Right atrium auricular region (tissue), 2 donors: ENCODE measurements around the gene LAD1. TPM values are rescaled to one million over a fixed set of nuclear protein-coding genes. Genes with fewer than 3 reads are reported as not detected.

Experiments
- DNase-seq: peaks from one replicate; pipeline ENCODE4 v3.0.0-alpha.2; 2019; ENCODE audit warnings: low spot score
- H3K27ac ChIP-seq, 2 donors: fragments of 200-600 bp; sonication (generic); 1 replicate in 1 of 2; 2 replicates in 1 of 2; pipeline ENCODE4 v1.5.1; 2016 to 2019
- H3K27me3 ChIP-seq, 2 donors: fragments of 200-600 bp; sonication (generic); one replicate each; pipeline versions ENCODE4 v1.5.1 to v1.6.0; 2017 to 2019
- H3K36me3 ChIP-seq: fragments of 200-600 bp; sonication (generic); one replicate; pipeline ENCODE4 v1.5.1; 2016
- H3K4me1 ChIP-seq, 2 donors: fragments of 200-600 bp; sonication (generic); one replicate each; pipeline versions ENCODE4 v1.5.1 to v1.6.0; 2017 to 2019
- H3K4me3 ChIP-seq, 2 donors: fragments of 200-600 bp; sonication (generic); 1 replicate in 1 of 2; 2 replicates in 1 of 2; pipeline ENCODE4 v1.5.1; 2017 to 2019; ENCODE audit warnings: mild to moderate bottlenecking in 1 of 2, moderate library complexity in 1 of 2
- H3K9me3 ChIP-seq, 2 donors: fragments of 200-600 bp; sonication (generic); one replicate each; pipeline ENCODE4 v1.5.1; 2019
- total RNA-seq, 2 donors: library from RNA; depleted of rRNA; stranded (reverse); fragments of >200 nt; gene quantifications; one replicate each; pipeline ENCODE4 v1.1.0, GENCODE V29; 2016
- TF ChIP-seq, protein P1 (sequence below), 2 donors: fragments of 200-600 bp; sonication (generic); IDR thresholded peaks; one replicate each; pipeline ENCODE4 v1.5.1; 2019; ENCODE audit warnings: antibody characterized with exemption in 2 of 2

LAD1 gene
- total RNA-seq, 2 donors from 2014 or later: 1.4 to 8.8 TPM

- no peak for DNase-seq
- peaks cover 99% of the 10 kb centered on the region for H3K36me3 ChIP-seq
- peak overlapping the region; percentile 13 to 31 for H3K27ac ChIP-seq
- no peak overlapping the region for H3K4me3 ChIP-seq
- TF ChIP-seq, protein P1, sequence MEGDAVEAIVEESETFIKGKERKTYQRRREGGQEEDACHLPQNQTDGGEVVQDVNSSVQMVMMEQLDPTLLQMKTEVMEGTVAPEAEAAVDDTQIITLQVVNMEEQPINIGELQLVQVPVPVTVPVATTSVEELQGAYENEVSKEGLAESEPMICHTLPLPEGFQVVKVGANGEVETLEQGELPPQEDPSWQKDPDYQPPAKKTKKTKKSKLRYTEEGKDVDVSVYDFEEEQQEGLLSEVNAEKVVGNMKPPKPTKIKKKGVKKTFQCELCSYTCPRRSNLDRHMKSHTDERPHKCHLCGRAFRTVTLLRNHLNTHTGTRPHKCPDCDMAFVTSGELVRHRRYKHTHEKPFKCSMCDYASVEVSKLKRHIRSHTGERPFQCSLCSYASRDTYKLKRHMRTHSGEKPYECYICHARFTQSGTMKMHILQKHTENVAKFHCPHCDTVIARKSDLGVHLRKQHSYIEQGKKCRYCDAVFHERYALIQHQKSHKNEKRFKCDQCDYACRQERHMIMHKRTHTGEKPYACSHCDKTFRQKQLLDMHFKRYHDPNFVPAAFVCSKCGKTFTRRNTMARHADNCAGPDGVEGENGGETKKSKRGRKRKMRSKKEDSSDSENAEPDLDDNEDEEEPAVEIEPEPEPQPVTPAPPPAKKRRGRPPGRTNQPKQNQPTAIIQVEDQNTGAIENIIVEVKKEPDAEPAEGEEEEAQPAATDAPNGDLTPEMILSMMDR (IDR thresholded peaks at IDR 0.05): no peak
- H3K27me3 ChIP-seq: no peaks in the 10 kb centered on the region
- H3K4me1 ChIP-seq: peaks cover 0 to 11% of the 10 kb centered on the region in 2 donors
- no peaks in the 10 kb centered on the region for H3K9me3 ChIP-seq
These were observed 34.4 kb downstream of the LAD1 start for GRCh38 chr1:201364808-201365105.

GRCh38 chr1:201363467-201363866 is 35.7 kb downstream of the LAD1 start:
- no peak for DNase-seq
- no peak overlapping the region for H3K27ac ChIP-seq

DNA sequence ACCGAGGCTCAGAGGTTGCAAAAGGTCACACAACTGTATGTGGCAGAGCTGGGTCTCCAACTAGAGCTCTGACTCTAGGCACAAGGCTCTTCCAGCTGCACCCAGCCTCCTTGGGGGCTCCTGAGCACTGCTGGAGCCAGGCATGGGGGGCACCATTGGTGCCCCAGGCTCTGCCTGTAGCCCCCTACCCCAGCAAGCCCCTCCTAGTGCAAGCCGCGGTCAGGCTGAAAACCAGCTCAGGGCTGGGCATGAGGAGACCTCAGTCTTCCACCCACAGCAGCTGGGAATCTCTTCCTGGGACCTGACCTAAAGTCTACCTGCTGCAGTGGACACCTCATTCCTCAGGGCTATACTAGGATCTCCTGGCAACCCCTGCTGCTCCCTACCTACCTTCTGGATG is 36.2 kb downstream of the LAD1 start:
- Histone ChIP-seq H3K4me3 (no peak overlapping the region), H3K27me3 (no peaks in the 10 kb centered on the region), H3K27ac (no peak overlapping the region), H3K9me3 (no peaks in the 10 kb centered on the region), H3K36me3 (peaks cover 92% of the 10 kb centered on the region), H3K4me1 (peaks cover 0 to 7% of the 10 kb centered on the region in 2 donors)
- TF ChIP-seq, protein P1 (IDR thresholded peaks at IDR 0.05): no peak
- no peak for DNase-seq

More at GRCh38 chr1:201363467-201363866, 35.7 kb downstream of the LAD1 start:
- H3K4me1 ChIP-seq: peaks cover 0 to 7% of the 10 kb centered on the region in 2 donors
- TF ChIP-seq, protein P1 (IDR thresholded peaks at IDR 0.05): no peak
- no peak overlapping the region for H3K4me3 ChIP-seq
- H3K9me3 ChIP-seq: no peaks in the 10 kb centered on the region
- no peaks in the 10 kb centered on the region for H3K27me3 ChIP-seq
- peaks cover 98% of the 10 kb centered on the region for H3K36me3 ChIP-seq

DNA sequence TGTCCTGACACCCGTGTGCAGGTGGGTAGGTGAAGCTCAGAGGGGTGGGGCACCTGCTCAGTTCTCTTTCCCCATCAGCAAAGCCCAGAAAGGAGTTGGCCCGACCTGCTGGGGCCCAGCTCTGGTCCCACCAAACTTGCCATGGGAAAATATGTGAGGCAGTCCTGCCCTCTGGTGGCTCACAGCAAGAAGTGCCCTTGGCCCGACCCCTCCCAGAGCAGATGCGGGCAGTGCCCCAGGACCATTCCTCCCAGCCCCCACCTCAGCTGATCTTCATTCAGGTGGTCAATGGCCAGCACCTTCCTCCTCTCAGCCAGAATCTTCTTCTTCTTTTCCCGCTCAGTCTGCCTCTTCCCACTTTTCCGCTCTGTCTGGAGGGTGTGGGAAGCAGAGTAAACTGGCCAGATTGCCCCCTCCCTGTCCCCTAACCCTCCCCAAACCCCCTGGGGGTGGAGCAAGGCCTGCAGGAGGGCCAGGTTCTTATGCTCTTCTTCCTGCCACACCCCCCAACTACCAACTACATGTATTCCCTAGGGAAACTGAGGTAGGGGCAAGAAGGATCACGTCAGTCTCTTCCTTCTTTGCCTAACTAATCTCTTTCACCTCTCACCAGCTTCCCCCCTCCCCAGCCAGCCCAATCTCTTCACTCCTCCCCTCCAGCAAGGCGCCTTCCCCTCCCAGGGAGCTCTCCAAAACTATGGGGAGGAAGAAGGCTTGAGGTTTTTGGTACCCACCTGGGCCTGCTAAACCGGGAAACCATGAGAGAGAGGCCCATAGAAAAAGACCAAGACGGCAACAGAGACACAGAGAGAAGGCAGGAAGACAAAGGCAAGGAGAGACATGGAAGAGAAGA is 37.2 kb downstream of the LAD1 start:
- DNase-seq: no peak
- TF ChIP-seq, protein P1 (IDR thresholded peaks at IDR 0.05): peak; percentile 41 to 82
- peak overlapping the region; percentile 43 to 45 for H3K27ac ChIP-seq
- H3K4me3 ChIP-seq: no peak overlapping the region
- peaks cover 82% of the 10 kb centered on the region for H3K36me3 ChIP-seq
- H3K9me3 ChIP-seq: no peaks in the 10 kb centered on the region
- H3K27me3 ChIP-seq: no peaks in the 10 kb centered on the region
- peaks cover 0 to 7% of the 10 kb centered on the region in 2 donors for H3K4me1 ChIP-seq

- no peaks in the 10 kb centered on the region for H3K27me3 ChIP-seq
- H3K27ac ChIP-seq: peak overlapping the region; percentile 43 to 45
- peaks cover 74% of the 10 kb centered on the region for H3K36me3 ChIP-seq
- DNase-seq: no peak
- TF ChIP-seq, protein P1 (IDR thresholded peaks at IDR 0.05): no peak
- no peaks in the 10 kb centered on the region for H3K9me3 ChIP-seq
- peaks cover 0 to 7% of the 10 kb centered on the region in 2 donors for H3K4me1 ChIP-seq
- no peak overlapping the region for H3K4me3 ChIP-seq
These were observed 38.0 kb downstream of the LAD1 start for GRCh38 chr1:201360901-201361651.
